ENCODE measurements around the gene ENPEP. TPM values are rescaled to one million over a fixed set of nuclear protein-coding genes. Genes with fewer than 3 reads are reported as not detected.

ENPEP gene
- total and polyA plus RNA-seq, 2 of the 13 experiments (the other 11 are each of a cell fraction or from before 2014, with no cell fraction given), result not detected

DNA sequence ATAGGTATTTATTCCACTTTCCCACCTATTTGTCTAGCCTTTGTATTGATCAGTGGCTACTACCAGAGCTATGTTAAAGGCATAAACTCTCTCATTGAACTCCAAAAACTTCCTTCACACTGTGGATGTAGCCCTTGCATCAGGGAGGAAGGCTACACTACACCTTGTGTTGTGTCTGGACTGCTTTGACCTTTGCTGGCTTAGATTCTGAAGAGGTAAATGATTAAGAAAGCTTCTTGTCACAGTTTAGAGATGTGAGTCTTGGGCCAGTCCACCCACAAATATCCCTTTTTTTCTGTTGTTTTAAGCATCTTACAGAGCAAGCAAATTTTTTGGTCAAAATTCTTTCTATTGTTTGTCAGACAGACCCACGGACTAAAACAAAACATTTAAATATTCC is 1.9 kb downstream of the ENPEP start:
- no TSS peak for BruUV-seq (replicated peaks)
- no peak for TF ChIP-seq MBNL3 (CRISPR knock-in tag; conservative IDR thresholded peaks at IDR 0.05)
- no peak for TF ChIP-seq ZMYM3 (CRISPR knock-in tag; IDR thresholded peaks at IDR 0.05)
- TF ChIP-seq ZBTB21 (CRISPR knock-in tag; IDR thresholded peaks at IDR 0.05), result no peak
- no peak for TF ChIP-seq TAF1 (CRISPR knock-in tag; IDR thresholded peaks at IDR 0.05)
- no peak for TF ChIP-seq ZNF83 (CRISPR knock-in tag; IDR thresholded peaks at IDR 0.05; ENCODE audit: borderline replicate concordance)
- TF ChIP-seq POLR2AphosphoS2 (IDR thresholded peaks at IDR 0.05; ENCODE audit: low read depth, low read length), result no peak
- TF ChIP-seq ZNF44 (CRISPR knock-in tag; IDR thresholded peaks at IDR 0.05), result no peak
- no peak for TF ChIP-seq SMC3 (IDR thresholded peaks at IDR 0.05; ENCODE audit: low read length)
- TF ChIP-seq ISX (CRISPR knock-in tag; conservative IDR thresholded peaks at IDR 0.05), result no peak
- TF ChIP-seq ZC3H4 (CRISPR knock-in tag; IDR thresholded peaks at IDR 0.05; ENCODE audit: borderline replicate concordance), result no peak
- H3K4me2 ChIP-seq (ENCODE audit: low read depth, low read length), result no peak overlapping the region
- ChIA-PET POLR2A (no interaction called here), CTCF (ENCODE audit: low intra/inter-chr PET ratio, low total read pairs) (no interaction called here)
- no peaks in the 10 kb centered on the region for H4K20me1 ChIP-seq (ENCODE audit: insufficient read depth, low read length)
- H3K9ac ChIP-seq (ENCODE audit: insufficient read depth, low read depth, low read length), result no peak overlapping the region
- DNase-seq (ENCODE audit: low spot score), result no peak
- peaks cover 0 to 21% of the 10 kb centered on the region in 2 experiments; a peak in 2 of 5 replicates for H3K27me3 ChIP-seq (ENCODE audit: control insufficient read depth in 1 of 2, insufficient read depth in 2 of 2, low read length in 2 of 2)
- no peak for FAIRE-seq
- no peaks in the 10 kb centered on the region for H3K79me2 ChIP-seq (ENCODE audit: insufficient read depth, low read length)
- in situ Hi-C loops (cut with HindIII; ENCODE audit: extremely low pct_ligation_motif_present, low pct_unique_long_range_greater_than_20kb), result no loop called here
- H3K36me3 ChIP-seq (replicated peaks in 1 of 2; ENCODE audit: control insufficient read depth in 1 of 2, insufficient read depth in 2 of 2, low read length in 2 of 2), result no peaks in the 10 kb centered on the region
- WGBS (ENCODE audit: low lambda C conversion rate), result 0% methylated on average over 1 of the region's 1 CpG
- H2AFZ ChIP-seq (ENCODE audit: low read length), result no peak overlapping the region
- no peaks in the 10 kb centered on the region for H3K9me3 ChIP-seq (ENCODE audit: low read length)
- peaks cover 12% of the 10 kb centered on the region; the same call in 1 of the 2 replicates for H3K4me1 ChIP-seq (ENCODE audit: insufficient read depth, low read length)
- no peak overlapping the region for H3K27ac ChIP-seq (ENCODE audit: extremely low read length, insufficient read depth, low read length)
- H3K4me3 ChIP-seq (replicated peaks in 1 of 3; ENCODE audit: insufficient read depth in 1 of 3, low read depth in 2 of 3, low read length in 3 of 3), result no peak overlapping the region
- ATAC-seq, result no peak
- intact Hi-C loops (cut with micrococcal nuclease; ENCODE audit: unreplicated experiment), result no loop called here

DNA sequence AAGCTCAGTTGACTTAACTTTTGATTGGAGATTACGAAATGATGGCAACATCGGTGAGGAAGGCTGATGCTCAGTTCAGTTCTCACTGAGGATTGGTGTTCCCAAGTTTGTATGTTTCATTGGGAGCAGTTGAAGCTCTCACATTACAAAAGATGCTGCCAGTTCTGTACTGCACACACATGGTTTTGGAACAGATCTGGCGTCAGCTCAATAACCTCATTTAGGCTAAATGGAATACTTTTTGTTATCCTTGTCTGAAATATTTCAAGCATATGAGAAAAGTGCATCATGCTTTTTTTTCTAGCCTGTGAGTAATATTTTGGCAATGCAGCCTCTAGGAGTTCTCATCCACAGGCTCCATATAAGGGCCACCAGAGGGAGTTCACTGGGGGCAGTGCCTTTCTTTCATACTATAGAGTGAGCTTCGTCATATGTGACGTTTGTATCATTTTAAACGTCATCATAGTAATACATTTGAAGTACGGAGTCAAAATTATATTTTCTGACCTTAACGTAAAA is 4.1 kb downstream of the ENPEP start:
- DNase-seq (ENCODE audit: low spot score) (no peak), FAIRE-seq (no peak), ATAC-seq (peak; percentile 49; the same call in 2 of the 3 replicates)
- Histone ChIP-seq H3K36me3 (replicated peaks in 1 of 2; ENCODE audit: control insufficient read depth in 1 of 2, insufficient read depth in 2 of 2, low read length in 2 of 2) (no peaks in the 10 kb centered on the region), H3K4me1 (ENCODE audit: insufficient read depth, low read length) (peaks cover 12% of the 10 kb centered on the region; the same call in 1 of the 2 replicates), H2AFZ (ENCODE audit: low read length) (no peak overlapping the region), H3K9ac (ENCODE audit: insufficient read depth, low read depth, low read length) (no peak overlapping the region), H3K27ac (ENCODE audit: extremely low read length, insufficient read depth, low read length) (no peak overlapping the region), H3K27me3 (ENCODE audit: control insufficient read depth in 1 of 2, insufficient read depth in 2 of 2, low read length in 2 of 2) (peaks cover 0 to 21% of the 10 kb centered on the region in 2 experiments; a peak in 2 of 5 replicates), H3K4me3 (replicated peaks in 1 of 3; ENCODE audit: insufficient read depth in 1 of 3, low read depth in 2 of 3, low read length in 3 of 3) (no peak overlapping the region), H4K20me1 (ENCODE audit: insufficient read depth, low read length) (no peaks in the 10 kb centered on the region), H3K79me2 (ENCODE audit: insufficient read depth, low read length) (no peaks in the 10 kb centered on the region), H3K4me2 (ENCODE audit: low read depth, low read length) (no peak overlapping the region), H3K9me3 (ENCODE audit: low read length) (no peaks in the 10 kb centered on the region)
- intact Hi-C loops (cut with micrococcal nuclease; ENCODE audit: unreplicated experiment), result no loop called here
- ChIA-PET POLR2A (no interaction called here), CTCF (ENCODE audit: low intra/inter-chr PET ratio, low total read pairs) (no interaction called here)
- WGBS (ENCODE audit: low lambda C conversion rate), result 35% methylated on average over 8 of the region's 8 CpGs
- no TSS peak for BruUV-seq (replicated peaks)
- TF ChIP-seq CREB1 (IDR thresholded peaks at IDR 0.05) (peak; percentile 73), CREB1 (CRISPR knock-in tag; IDR thresholded peaks at IDR 0.05) (no peak), U2AF1 (optimal IDR thresholded peaks at IDR 0.05; ENCODE audit: low read depth, low read length) (no peak)
- in situ Hi-C loops (cut with HindIII; ENCODE audit: extremely low pct_ligation_motif_present, low pct_unique_long_range_greater_than_20kb), result no loop called here

Data from HepG2 (cell line).